ENCODE measurements around the gene LRRC73.

- no peak for TF ChIP-seq CTCF (IDR thresholded peaks at IDR 0.05)
- no peak for TF ChIP-seq ZNF317 (CRISPR knock-in tag; IDR thresholded peaks at IDR 0.05; ENCODE audit: borderline replicate concordance, low read depth)
- TF ChIP-seq ATF2 (CRISPR knock-in tag; IDR thresholded peaks at IDR 0.05; ENCODE audit: borderline replicate concordance, low read depth), result no peak
- no peak for TF ChIP-seq ZNF138 (CRISPR knock-in tag; conservative IDR thresholded peaks at IDR 0.05)
- no peak for TF ChIP-seq MAX (CRISPR knock-in tag; IDR thresholded peaks at IDR 0.05)
- no peak for TF ChIP-seq TEAD1 (CRISPR knock-in tag; IDR thresholded peaks at IDR 0.05)
Measured at GRCh38 chr6:43461936-43462335, 48.2 kb downstream of the LRRC73 start.
